IMR-90 (cell line): Measurements from ENCODE around the gene PCCA. TPM values are rescaled to one million over a fixed set of nuclear protein-coding genes. Genes with fewer than 3 reads are reported as not detected.

Source experiments
- ATAC-seq: fragments of 200-7000 bp; cut with Tn5 transposase; 2 replicates; pipeline ENCODE4 v1.9.1; 2020; ENCODE audit warnings: low read depth, mild to moderate bottlenecking, moderate library complexity
- BruUV-seq: library from RNA; stranded (reverse); fragments of 400-500 nt; replicated peaks from 2 replicates; lab custom pipeline; 2021; lab: Mats Ljungman, UMichigan
- CTCF ChIA-PET: fragments of 300-600 bp; formaldehyde crosslinking; extraction: SDS; loops from one replicate; lab custom pipeline; 2021; ENCODE audit warnings: antibody characterized with exemption; lab: Yijun Ruan, JAX
- POLR2A ChIA-PET: fragments of 300-600 bp; sonication (Branson Sonifier 250); formaldehyde crosslinking; loops from one replicate; lab custom pipeline; 2022; ENCODE audit warnings: antibody characterized with exemption; ENCODE audit not compliant: unreplicated experiment; lab: Charles Lee
- DNase-seq: peaks from one replicate; pipeline ENCODE4 v3.0.0; 2013
- H2AFZ ChIP-seq: replicated peaks from 2 replicates; pipeline ENCODE3; 2013; ENCODE audit warnings: low read length, mild to moderate bottlenecking; ENCODE audit not compliant: poor library complexity
- H2AK5ac ChIP-seq: 2 replicates; pipeline ENCODE4 v1.6.1; 2013; ENCODE audit warnings: low read depth, low read length, inconsistent platforms
- H2AK9ac ChIP-seq: replicated peaks from 2 replicates; pipeline ENCODE3; 2013; ENCODE audit warnings: mild to moderate bottlenecking, low read depth, low read length, moderate library complexity; ENCODE audit not compliant: poor library complexity
- H2BK120ac ChIP-seq: 2 replicates; pipeline ENCODE4 v1.6.1; 2013; ENCODE audit warnings: low read depth, low read length, inconsistent platforms
- H2BK15ac ChIP-seq: 3 replicates; pipeline ENCODE4 v1.6.1; 2013; ENCODE audit warnings: low read depth, low read length, inconsistent platforms
- H2BK20ac ChIP-seq: 2 replicates; pipeline ENCODE4 v1.6.1; 2013; ENCODE audit warnings: low read depth, mild to moderate bottlenecking, inconsistent platforms, low read length, moderate library complexity
- H2BK5ac ChIP-seq: 2 replicates; pipeline ENCODE4 v1.6.1; 2013; ENCODE audit warnings: mild to moderate bottlenecking, low read depth, low read length, inconsistent platforms; ENCODE audit not compliant: poor library complexity, severe bottlenecking
- H3K14ac ChIP-seq: replicated peaks from 2 replicates; pipeline ENCODE4 v1.6.1; 2013; ENCODE audit warnings: low read depth, low read length, inconsistent platforms
- H3K18ac ChIP-seq: 2 replicates; pipeline ENCODE4 v1.6.1; 2013; ENCODE audit warnings: low read depth, low read length, control low read depth
- H3K23ac ChIP-seq: 2 replicates; pipeline ENCODE4 v1.6.1; 2013; ENCODE audit warnings: low read depth, low read length, inconsistent platforms
- H3K27ac ChIP-seq: 2 replicates; pipeline ENCODE4 v1.5.1; 2013; ENCODE audit warnings: mild to moderate bottlenecking, control low read depth, low read length; ENCODE audit not compliant: insufficient read depth
- H3K27me3 ChIP-seq: 2 replicates; pipeline ENCODE4 v1.6.1; 2013; ENCODE audit warnings: low read length; ENCODE audit not compliant: control insufficient read depth, insufficient read depth
- H3K36me3 ChIP-seq: 2 replicates; pipeline ENCODE4 v1.6.1; 2013; ENCODE audit warnings: low read length, mixed read lengths; ENCODE audit not compliant: control insufficient read depth, insufficient read depth
- H3K4ac ChIP-seq: 2 replicates; pipeline ENCODE4 v1.6.1; 2013; ENCODE audit warnings: low read depth, low read length, inconsistent platforms
- H3K4me1 ChIP-seq: 2 replicates; pipeline ENCODE4 v1.6.1; 2013; ENCODE audit warnings: low read length, mixed read lengths; ENCODE audit not compliant: control insufficient read depth, insufficient read depth
- H3K4me2 ChIP-seq: 2 replicates; pipeline ENCODE4 v1.6.1; 2013; ENCODE audit warnings: low read depth, mild to moderate bottlenecking, control low read depth, low read length, moderate library complexity
- H3K4me3 ChIP-seq: 2 replicates; pipeline ENCODE4 v1.5.1; 2013; ENCODE audit warnings: low read depth, mild to moderate bottlenecking, control low read depth, low read length, moderate library complexity; ENCODE audit not compliant: insufficient read depth
- H3K56ac ChIP-seq: 2 replicates; pipeline ENCODE4 v1.6.1; 2013; ENCODE audit warnings: low read length, inconsistent platforms; ENCODE audit not compliant: insufficient read depth; ENCODE audit errors: extremely low read depth
- H3K79me1 ChIP-seq, 2 experiments: 2 replicates each; pipeline ENCODE4 v1.6.1; 2013; ENCODE audit warnings: low read length in 2 of 2, inconsistent platforms in 1 of 2, low read depth in 1 of 2
- H3K9ac ChIP-seq: 2 replicates; pipeline ENCODE4 v1.6.1; 2013; ENCODE audit warnings: low read depth, low read length, control low read depth
- H3K9me1 ChIP-seq: 2 replicates; pipeline ENCODE4 v1.6.1; 2013; ENCODE audit warnings: low read length, inconsistent platforms; ENCODE audit not compliant: insufficient read depth
- H3K9me3 ChIP-seq: 2 replicates; pipeline ENCODE4 v1.6.1; 2013; ENCODE audit warnings: low read length; ENCODE audit not compliant: control insufficient read depth, insufficient read depth
- H4K20me1 ChIP-seq: 2 replicates; pipeline ENCODE4 v1.6.1; 2013; ENCODE audit warnings: low read length, inconsistent platforms; ENCODE audit not compliant: insufficient read depth
- H4K5ac ChIP-seq: 2 replicates; pipeline ENCODE4 v1.6.1; 2013; ENCODE audit warnings: mild to moderate bottlenecking, low read depth, low read length, control low read depth
- H4K8ac ChIP-seq, 2 experiments: 2 replicates each; pipeline ENCODE4 v1.6.1; 2013; ENCODE audit warnings: low read depth in 2 of 2, low read length in 2 of 2, control low read depth in 1 of 2, inconsistent platforms in 1 of 2
- H4K91ac ChIP-seq: 2 replicates; pipeline ENCODE4 v1.6.1; 2013; ENCODE audit warnings: low read depth, low read length, inconsistent platforms; ENCODE audit not compliant: insufficient read depth
- BHLHE40 ChIP-seq: fragments of 150-350 bp; IDR thresholded peaks from 2 replicates; pipeline ENCODE4 v1.6.1; 2016; ENCODE audit warnings: mild to moderate bottlenecking, low read depth, low read length
- CEBPB ChIP-seq: IDR thresholded peaks from 2 replicates; pipeline ENCODE4 v1.6.1; 2012; ENCODE audit warnings: low read depth, low read length, improper control_type of control experiment
- CTCF ChIP-seq: conservative IDR thresholded peaks from 2 replicates; pipeline ENCODE4 v1.5.1; 2012; ENCODE audit warnings: mild to moderate bottlenecking, low read depth, low read length, improper control_type of control experiment
- ELK1 ChIP-seq: fragments of 150-350 bp; IDR thresholded peaks from 2 replicates; pipeline ENCODE4 v1.6.1; 2016; ENCODE audit warnings: low read depth, mild to moderate bottlenecking, low read length, moderate library complexity, borderline replicate concordance
- FOS ChIP-seq: fragments of 150-350 bp; IDR thresholded peaks from 2 replicates; pipeline ENCODE4 v1.6.1; 2016; ENCODE audit warnings: low read depth, low read length
- MAFK ChIP-seq: IDR thresholded peaks from 2 replicates; pipeline ENCODE4 v1.6.1; 2012; ENCODE audit warnings: low read depth, low read length, improper control_type of control experiment
- MAZ ChIP-seq: IDR thresholded peaks from 2 replicates; pipeline ENCODE4 v1.6.1; 2012; ENCODE audit warnings: low read depth, mild to moderate bottlenecking, low read length, improper control_type of control experiment, moderate library complexity, borderline replicate concordance
- MXI1 ChIP-seq: IDR thresholded peaks from 2 replicates; pipeline ENCODE4 v1.6.1; 2012; ENCODE audit warnings: low read depth, mild to moderate bottlenecking, low read length, moderate library complexity, borderline replicate concordance
- NFE2L2 ChIP-seq: fragments of 150-350 bp; IDR thresholded peaks from 2 replicates; pipeline ENCODE4 v1.6.1; 2016; ENCODE audit warnings: low read depth, mild to moderate bottlenecking, low read length
- RAD21 ChIP-seq: IDR thresholded peaks from 2 replicates; pipeline ENCODE4 v1.6.1; 2012; ENCODE audit warnings: low read length, improper control_type of control experiment
- RCOR1 ChIP-seq: IDR thresholded peaks from 2 replicates; pipeline ENCODE4 v1.6.1; 2012; ENCODE audit warnings: mild to moderate bottlenecking, low read length, improper control_type of control experiment; ENCODE audit not compliant: insufficient replicate concordance
- RFX5 ChIP-seq: IDR thresholded peaks from 2 replicates; pipeline ENCODE4 v1.8.0; 2012; ENCODE audit warnings: low read depth, mild to moderate bottlenecking, low read length, moderate library complexity
- USF2 ChIP-seq: fragments of 150-350 bp; IDR thresholded peaks from 2 replicates; pipeline ENCODE4 v1.6.1; 2017; ENCODE audit warnings: mild to moderate bottlenecking, antibody characterized with exemption, low read length, low read depth
- whole genome bisulfite sequencing, 2 experiments: methylation state at CpG; one replicate each; pipeline versions ENCODE4 v1.1.5 to v1.1.7; 2013; ENCODE audit warnings: missing lambda C conversion rate in 2 of 2; ENCODE audit not compliant: insufficient read length in 1 of 2; ENCODE audit errors: extremely low coverage in 2 of 2; 5-methylcytosine and 5-hydroxymethylcytosine counted together
- dilution Hi-C: fragments of 300-500 bp; cut with HindIII; formaldehyde crosslinking; loops from one replicate; pipeline ENCODE4 v1.14.3; 2018; ENCODE audit warnings: low sequenced_read_pairs; ENCODE audit not compliant: unreplicated experiment
- in situ Hi-C: fragments of 300-500 bp; cut with MboI; formaldehyde crosslinking; loops from 3 replicates; pipeline ENCODE4 v1.14.3; 2019; ENCODE audit warnings: low sequenced_read_pairs, inconsistent platforms, mixed read lengths
- intact Hi-C: fragments of 100-400 bp; cut with micrococcal nuclease; formaldehyde crosslinking; loops from 2 replicates; pipeline ENCODE4 v1.10.0; 2022
- polyA plus RNA-seq, 3 experiments: library from polyadenylated mRNA; depleted of rRNA; stranded (reverse); fragments of >200 nt; gene quantifications; 2 replicates each; pipeline ENCODE4 v1.2.3, GENCODE V29; 2012; ENCODE audit warnings: low replicate concordance in 1 of 3
- total RNA-seq: library from RNA; depleted of rRNA; stranded (reverse); fragments of >200 nt; gene quantifications from 2 replicates; pipeline ENCODE4 v1.2.3, GENCODE V29; 2012

Gene PCCA
- total and polyA plus RNA-seq, 2 of the 4 experiments (the other 2 are of a cell fraction) = 7.6 to 24.0 TPM

GRCh38 chr13:100458673-100459072 is 369.8 kb downstream of the PCCA start:
- H3K4me2 ChIP-seq = no peak overlapping the region
- no peak overlapping the region for H2BK120ac ChIP-seq
- H3K27ac ChIP-seq = no peak overlapping the region
- no peak overlapping the region for H2BK15ac ChIP-seq
- H2BK20ac ChIP-seq = no peak overlapping the region
- peaks cover 2 to 3% of the 10 kb centered on the region in 2 experiments; a peak in 2 of 4 replicates for H3K79me1 ChIP-seq
- TF ChIP-seq RFX5 = no peak
- no peak for TF ChIP-seq FOS
- TF ChIP-seq NFE2L2 = no peak
- TF ChIP-seq MAZ = no peak
- no peak for TF ChIP-seq RAD21
- TF ChIP-seq CTCF = no peak
- no peak for TF ChIP-seq CEBPB
- no peak for TF ChIP-seq MAFK
- no peak for TF ChIP-seq USF2
- no peak for TF ChIP-seq RCOR1
- TF ChIP-seq MXI1 = no peak
- no peak for TF ChIP-seq BHLHE40
- no peak for TF ChIP-seq ELK1
- no peaks in the 10 kb centered on the region for H3K9me3 ChIP-seq
- no peak overlapping the region for H4K8ac ChIP-seq
- BruUV-seq = no TSS peak
- no peak overlapping the region for H3K4ac ChIP-seq
- no peak overlapping the region for H3K56ac ChIP-seq
- in situ Hi-C loops = no loop called here
- no peak overlapping the region for H2AFZ ChIP-seq
- no peaks in the 10 kb centered on the region for H4K20me1 ChIP-seq
- dilution Hi-C loops = no loop called here
- peaks cover 1% of the 10 kb centered on the region; the same call in 1 of the 2 replicates for H3K36me3 ChIP-seq
- no peaks in the 10 kb centered on the region for H3K27me3 ChIP-seq
- no peak overlapping the region for H3K4me3 ChIP-seq
- ChIA-PET POLR2A (no interaction called here), CTCF (no interaction called here)
- no peak overlapping the region for H3K14ac ChIP-seq
- H3K18ac ChIP-seq = no peak overlapping the region
- 80% methylated on average over 2 of the region's 4 CpGs; no CpG with 5 or more reads in 1 of the 2 experiments for WGBS, 2 experiments
- H2AK9ac ChIP-seq = no peak overlapping the region
- H2AK5ac ChIP-seq = no peak overlapping the region
- H4K5ac ChIP-seq = no peak overlapping the region
- peaks cover 5% of the 10 kb centered on the region for H3K4me1 ChIP-seq
- intact Hi-C loops = no loop called here
- H3K9ac ChIP-seq = no peak overlapping the region
- H3K9me1 ChIP-seq = peaks cover 5% of the 10 kb centered on the region; the same call in 1 of the 2 replicates
- no peak overlapping the region for H4K91ac ChIP-seq
- H3K23ac ChIP-seq = no peak overlapping the region
- ATAC-seq = no peak
- DNase-seq = no peak
- H2BK5ac ChIP-seq = no peak overlapping the region
